NB4 (cell line): ENCODE data around the gene ZBTB40.

Experiments used
- DNase-seq: peaks from one replicate; pipeline ENCODE4 v3.0.0; 2010; ENCODE audit warnings: low read depth
- H3K4me3 ChIP-seq: one replicate; pipeline ENCODE4 v1.5.1; 2011; ENCODE audit warnings: mild to moderate bottlenecking, low read depth, low read length, moderate library complexity
- MYC ChIP-seq: IDR thresholded peaks from 2 replicates; pipeline ENCODE4 v1.6.1; 2011; ENCODE audit warnings: low read depth, low read length
- POLR2A ChIP-seq: IDR thresholded peaks from 2 replicates; pipeline ENCODE4 v1.6.1; 2011; ENCODE audit warnings: mild to moderate bottlenecking; ENCODE audit not compliant: insufficient read length; ENCODE audit errors: extremely low read depth
- TF ChIP-seq, protein P1 (sequence below): IDR thresholded peaks from 2 replicates; pipeline ENCODE4 v1.6.1; 2011; ENCODE audit warnings: low read depth, low read length
- TF ChIP-seq, protein P2 (sequence below): IDR thresholded peaks from one replicate; pipeline ENCODE4 v1.5.1; 2012; ENCODE audit warnings: low read depth, low read length

The ZBTB40 gene

DNA sequence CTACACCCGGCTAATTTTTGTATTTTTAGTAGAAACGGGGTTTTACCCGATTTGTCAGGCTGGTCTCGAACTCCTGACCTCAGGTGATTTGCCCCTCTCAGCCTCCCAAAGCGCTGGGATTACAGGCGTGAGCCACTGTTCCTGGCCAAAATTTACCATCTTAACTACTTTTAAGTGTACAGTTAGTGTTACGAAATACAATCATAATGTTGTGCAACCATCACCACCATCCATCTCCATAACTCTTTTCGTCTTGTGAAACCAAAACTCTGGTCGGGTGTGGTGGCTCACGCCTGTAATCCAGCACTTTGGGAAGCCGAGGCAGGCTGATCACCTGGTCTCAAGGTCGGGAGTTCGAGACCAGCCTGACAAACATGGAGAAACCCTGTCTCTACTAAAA lies 14.1 kb upstream of the ZBTB40 start:
- peak; percentile 57 for DNase-seq
- TF ChIP-seq MYC (no peak), POLR2A (no peak)
- TF ChIP-seq, protein P1, sequence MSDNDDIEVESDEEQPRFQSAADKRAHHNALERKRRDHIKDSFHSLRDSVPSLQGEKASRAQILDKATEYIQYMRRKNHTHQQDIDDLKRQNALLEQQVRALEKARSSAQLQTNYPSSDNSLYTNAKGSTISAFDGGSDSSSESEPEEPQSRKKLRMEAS: no peak
- TF ChIP-seq, protein P2, sequence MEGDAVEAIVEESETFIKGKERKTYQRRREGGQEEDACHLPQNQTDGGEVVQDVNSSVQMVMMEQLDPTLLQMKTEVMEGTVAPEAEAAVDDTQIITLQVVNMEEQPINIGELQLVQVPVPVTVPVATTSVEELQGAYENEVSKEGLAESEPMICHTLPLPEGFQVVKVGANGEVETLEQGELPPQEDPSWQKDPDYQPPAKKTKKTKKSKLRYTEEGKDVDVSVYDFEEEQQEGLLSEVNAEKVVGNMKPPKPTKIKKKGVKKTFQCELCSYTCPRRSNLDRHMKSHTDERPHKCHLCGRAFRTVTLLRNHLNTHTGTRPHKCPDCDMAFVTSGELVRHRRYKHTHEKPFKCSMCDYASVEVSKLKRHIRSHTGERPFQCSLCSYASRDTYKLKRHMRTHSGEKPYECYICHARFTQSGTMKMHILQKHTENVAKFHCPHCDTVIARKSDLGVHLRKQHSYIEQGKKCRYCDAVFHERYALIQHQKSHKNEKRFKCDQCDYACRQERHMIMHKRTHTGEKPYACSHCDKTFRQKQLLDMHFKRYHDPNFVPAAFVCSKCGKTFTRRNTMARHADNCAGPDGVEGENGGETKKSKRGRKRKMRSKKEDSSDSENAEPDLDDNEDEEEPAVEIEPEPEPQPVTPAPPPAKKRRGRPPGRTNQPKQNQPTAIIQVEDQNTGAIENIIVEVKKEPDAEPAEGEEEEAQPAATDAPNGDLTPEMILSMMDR: no peak
- no peak overlapping the region for H3K4me3 ChIP-seq

DNA sequence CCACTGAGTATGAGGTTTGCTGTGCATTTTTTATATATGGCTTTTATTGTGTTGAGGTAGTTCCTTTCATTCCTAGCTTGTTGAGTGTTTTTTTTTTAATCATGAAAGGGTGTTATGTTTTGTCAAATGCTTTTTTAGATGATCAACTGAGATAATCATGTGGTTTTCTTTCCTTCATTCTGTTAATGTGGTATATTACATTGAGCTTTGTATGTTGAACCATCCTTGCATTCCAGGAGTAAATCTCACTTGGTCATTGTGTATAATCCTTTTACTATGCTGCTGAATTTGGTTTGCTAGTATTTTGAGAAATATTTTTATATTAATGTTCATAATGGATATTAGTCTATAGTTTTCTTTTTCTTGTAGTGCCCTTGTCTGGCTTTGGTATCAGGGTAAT lies 11.1 kb upstream of the ZBTB40 start:
- TF ChIP-seq, protein P2: no peak
- TF ChIP-seq, protein P1: no peak
- no peak for TF ChIP-seq POLR2A
- no peak for TF ChIP-seq MYC

DNA sequence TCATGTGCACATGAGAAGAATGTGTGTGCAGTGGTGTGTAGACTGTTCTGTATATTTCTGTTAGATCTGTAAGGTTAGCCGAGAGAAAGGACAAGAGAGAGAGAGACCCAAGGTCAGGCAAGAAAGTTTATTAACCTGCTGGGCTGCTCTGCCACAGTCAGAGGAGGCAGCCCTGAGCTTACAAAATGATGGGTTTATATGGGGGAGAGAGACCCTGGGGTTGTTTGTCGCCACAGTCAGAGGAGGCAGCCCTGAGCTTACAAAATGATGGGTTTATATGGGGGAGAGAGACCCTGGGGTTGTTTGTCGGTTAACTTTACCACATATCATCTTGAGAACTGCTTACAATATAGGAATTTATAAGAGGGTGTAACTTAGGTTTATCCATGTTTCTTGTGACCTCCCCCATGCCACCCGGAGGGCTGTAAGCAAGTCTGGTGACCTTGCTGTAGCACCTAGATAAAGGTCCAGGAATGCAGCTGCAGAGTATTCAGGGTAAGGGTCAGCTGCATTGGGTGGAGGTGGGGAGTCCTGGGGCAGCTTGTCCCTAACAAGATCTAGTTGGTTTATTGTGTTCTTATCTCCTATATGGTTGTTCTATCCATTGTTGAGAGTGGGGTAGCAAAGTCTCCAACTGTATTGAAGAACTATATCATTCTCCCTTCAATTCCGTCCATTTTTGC lies 9.3 kb upstream of the ZBTB40 start:
- H3K4me3 ChIP-seq: no peak overlapping the region
- TF ChIP-seq POLR2A (no peak), MYC (no peak)
- TF ChIP-seq, protein P1: no peak
- TF ChIP-seq, protein P2: no peak
- DNase-seq: no peak

More for the DNA sequence above, 11.1 kb upstream of the ZBTB40 start:
- DNase-seq: no peak
- no peak overlapping the region for H3K4me3 ChIP-seq

DNA sequence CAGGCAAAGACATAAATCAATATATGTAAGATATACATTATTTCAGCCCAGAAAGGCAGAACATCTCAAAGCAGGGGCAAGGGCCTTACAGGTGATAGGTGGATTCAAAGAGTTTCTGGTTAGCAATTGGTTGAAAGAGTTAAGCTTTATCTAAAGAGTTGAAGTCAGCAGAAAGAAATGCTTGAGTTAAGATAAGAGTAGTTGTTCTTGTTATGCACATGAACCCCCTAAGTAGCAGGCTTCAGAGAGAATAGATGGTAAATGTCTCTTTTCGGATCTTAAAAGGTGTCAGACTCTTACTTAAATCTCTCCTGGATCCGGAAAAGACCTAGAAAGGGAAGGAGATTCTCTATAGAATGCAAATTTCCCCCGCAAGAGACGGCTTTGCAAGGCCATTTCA lies 8.3 kb upstream of the ZBTB40 start:
- DNase-seq: no peak
- no peak overlapping the region for H3K4me3 ChIP-seq
- TF ChIP-seq, protein P2: no peak
- TF ChIP-seq, protein P1: no peak

DNA sequence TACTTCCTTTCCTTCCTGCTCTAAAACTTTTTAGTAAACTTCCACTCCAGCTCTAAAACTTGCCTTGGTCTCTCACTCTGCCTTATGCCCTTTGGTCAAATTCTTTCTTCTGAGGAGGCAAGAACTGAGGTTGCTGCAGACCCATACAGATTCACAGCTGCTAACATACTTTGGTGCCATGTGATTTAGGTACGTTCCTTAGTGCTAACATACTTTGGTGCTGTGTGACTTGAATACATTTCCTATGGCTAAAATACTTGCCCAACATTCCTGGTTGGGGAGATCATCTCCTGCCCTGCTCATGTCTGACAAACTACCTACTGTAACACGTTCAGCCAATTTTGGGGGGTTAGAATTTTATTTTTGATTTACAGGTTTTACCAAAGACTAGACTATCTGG lies 6.8 kb upstream of the ZBTB40 start:
- TF ChIP-seq, protein P1: no peak
- TF ChIP-seq, protein P2: no peak
- TF ChIP-seq MYC: no peak
- TF ChIP-seq POLR2A: no peak
- no peak overlapping the region for H3K4me3 ChIP-seq
- no peak for DNase-seq
